ENCODE measurements around the gene HAAO. TPM values are rescaled to one million over a fixed set of nuclear protein-coding genes. Genes with fewer than 3 reads are reported as not detected.

The HAAO gene
- total and polyA plus RNA-seq, 2 of the 13 experiments (the other 11 are each of a cell fraction or from before 2014, with no cell fraction given): 36.1 to 42.7 TPM

GRCh38 chr2:42752314-42752713 lies 40.1 kb downstream of the HAAO start:
- in situ Hi-C loops (cut with HindIII; ENCODE audit: extremely low pct_ligation_motif_present, low pct_unique_long_range_greater_than_20kb): no loop called here
- no peak overlapping the region for H3K27ac ChIP-seq (ENCODE audit: extremely low read length, insufficient read depth, low read length)
- ATAC-seq: no peak
- no peak overlapping the region for H3K9ac ChIP-seq (ENCODE audit: insufficient read depth, low read depth, low read length)
- ChIA-PET CTCF (ENCODE audit: low intra/inter-chr PET ratio, low total read pairs) (no interaction called here), POLR2A (no interaction called here)
- no peaks in the 10 kb centered on the region for H3K9me3 ChIP-seq (ENCODE audit: low read length)
- no peaks in the 10 kb centered on the region for H3K79me2 ChIP-seq (ENCODE audit: insufficient read depth, low read length)
- BruUV-seq (replicated peaks): no TSS peak
- H3K36me3 ChIP-seq (replicated peaks in 1 of 2; ENCODE audit: control insufficient read depth in 1 of 2, insufficient read depth in 2 of 2, low read length in 2 of 2): no peaks in the 10 kb centered on the region; a peak in 3 of 5 replicates
- intact Hi-C loops (cut with micrococcal nuclease; ENCODE audit: unreplicated experiment): no loop called here
- TF ChIP-seq ZNF629 (CRISPR knock-in tag; conservative IDR thresholded peaks at IDR 0.05): no peak
- TF ChIP-seq MYC (CRISPR knock-in tag; IDR thresholded peaks at IDR 0.05; ENCODE audit: borderline replicate concordance): no peak
- TF ChIP-seq ZNF609 (CRISPR knock-in tag; IDR thresholded peaks at IDR 0.05; ENCODE audit: borderline replicate concordance): no peak
- TF ChIP-seq SP4 (CRISPR knock-in tag; IDR thresholded peaks at IDR 0.05): no peak
- TF ChIP-seq NONO (IDR thresholded peaks at IDR 0.05): no peak
- no peak for TF ChIP-seq NONO (CRISPR knock-in tag; conservative IDR thresholded peaks at IDR 0.05)
- TF ChIP-seq ZFP41 (CRISPR knock-in tag; IDR thresholded peaks at IDR 0.05; ENCODE audit: borderline replicate concordance): no peak
- no peak for TF ChIP-seq FOXA3 (CRISPR knock-in tag; IDR thresholded peaks at IDR 0.05)
- TF ChIP-seq ZNF761 (CRISPR knock-in tag; conservative IDR thresholded peaks at IDR 0.05): no peak
- TF ChIP-seq ZKSCAN8 (CRISPR knock-in tag; IDR thresholded peaks at IDR 0.05; ENCODE audit: borderline replicate concordance): no peak
- no peak for TF ChIP-seq ARID5B (CRISPR knock-in tag; IDR thresholded peaks at IDR 0.05)
- no peak for TF ChIP-seq ZNF12 (CRISPR knock-in tag; IDR thresholded peaks at IDR 0.05)
- no peak overlapping the region for H3K4me3 ChIP-seq (replicated peaks in 1 of 3; ENCODE audit: insufficient read depth in 1 of 3, low read depth in 2 of 3, low read length in 3 of 3)
- no peak for FAIRE-seq
- no peak overlapping the region for H2AFZ ChIP-seq (ENCODE audit: low read length)
- no peaks in the 10 kb centered on the region for H4K20me1 ChIP-seq (ENCODE audit: insufficient read depth, low read length)
- no peaks in the 10 kb centered on the region for H3K27me3 ChIP-seq (ENCODE audit: control insufficient read depth in 1 of 2, insufficient read depth in 2 of 2, low read length in 2 of 2)
- H3K4me1 ChIP-seq (ENCODE audit: insufficient read depth, low read length): peaks cover 12% of the 10 kb centered on the region
- H3K4me2 ChIP-seq (ENCODE audit: low read depth, low read length): no peak overlapping the region
- DNase-seq (ENCODE audit: low spot score): no peak
- WGBS (ENCODE audit: low lambda C conversion rate): 69% methylated on average over 2 of the region's 2 CpGs
